ENCODE measurements around the gene FBXO33.

The FBXO33 gene

DNA sequence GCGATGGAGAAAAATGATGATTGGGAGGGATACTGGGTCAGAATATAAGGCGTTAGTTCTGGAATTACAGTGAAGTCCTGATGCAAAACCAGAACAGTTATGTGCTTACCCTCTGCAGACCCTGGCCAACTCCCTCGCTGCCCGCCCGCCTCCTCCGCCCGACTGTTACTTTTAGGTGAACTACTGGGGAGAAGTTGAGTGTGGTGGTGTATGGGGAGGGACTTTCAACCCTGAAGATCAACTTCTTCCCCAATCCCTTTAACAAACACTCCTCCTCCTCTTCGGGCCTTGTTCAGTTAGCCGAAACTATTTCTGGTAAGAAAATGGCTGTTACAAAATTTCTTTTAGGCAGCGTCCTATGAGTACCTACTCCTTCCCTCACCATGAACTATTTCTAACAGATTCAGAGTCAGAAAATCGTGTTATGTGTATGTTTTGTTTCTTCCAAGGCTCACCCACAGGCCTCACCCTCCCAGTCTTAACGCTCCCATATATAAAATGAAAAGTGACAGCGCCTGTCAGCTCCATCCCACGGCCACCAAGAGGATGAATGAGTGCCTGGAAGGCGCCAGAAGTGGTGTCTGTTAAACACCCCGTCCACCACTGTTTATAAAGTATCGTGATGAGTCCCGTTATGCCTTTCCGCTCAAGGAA is 1.3 kb downstream of the FBXO33 start:
- no peaks in the 10 kb centered on the region for H3K36me3 ChIP-seq (ENCODE audit: insufficient read depth, low read length)
- WGBS: 30% methylated on average over 17 of the region's 19 CpGs

DNA sequence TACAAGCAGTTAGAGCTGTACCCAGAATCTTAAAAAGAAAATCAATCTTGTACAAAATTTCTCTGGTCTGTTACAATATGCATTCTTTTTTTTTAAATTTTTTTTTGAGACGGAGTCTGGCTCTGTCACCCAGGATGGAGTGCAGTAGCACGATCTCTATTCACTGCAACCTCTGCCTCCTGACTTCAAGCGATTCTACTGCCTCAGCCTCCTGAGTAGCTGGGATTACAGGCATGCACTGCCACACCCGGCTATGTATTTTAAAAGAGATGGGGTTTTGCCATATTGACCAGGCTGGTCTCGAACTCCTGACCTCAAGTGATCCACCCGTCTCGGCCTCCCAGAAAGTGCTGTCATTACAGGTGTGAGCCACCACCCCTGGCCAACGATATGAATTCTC is 4.1 kb downstream of the FBXO33 start:
- H3K36me3 ChIP-seq (ENCODE audit: insufficient read depth, low read length): no peaks in the 10 kb centered on the region
- no peaks in the 10 kb centered on the region for H3K27me3 ChIP-seq (ENCODE audit: insufficient read depth, low read length)
- peaks cover 5% of the 10 kb centered on the region; the same call in 1 of the 2 replicates for H3K4me1 ChIP-seq (ENCODE audit: insufficient read depth, low read length)
- no peak overlapping the region for H3K9ac ChIP-seq (ENCODE audit: low read depth, low read length)
- no peaks in the 10 kb centered on the region for H3K9me3 ChIP-seq (ENCODE audit: insufficient read depth, low read depth, low read length)
- no peak overlapping the region for H3K27ac ChIP-seq (ENCODE audit: low read depth, low read length)
- H3K4me3 ChIP-seq (ENCODE audit: low read length): no peak overlapping the region
- WGBS: 95% methylated on average over 8 of the region's 8 CpGs

More for the DNA sequence above, 1.3 kb downstream of the FBXO33 start:
- H3K9me3 ChIP-seq (ENCODE audit: insufficient read depth, low read depth, low read length): no peaks in the 10 kb centered on the region
- H3K4me1 ChIP-seq (ENCODE audit: insufficient read depth, low read length): peaks cover 12% of the 10 kb centered on the region; the same call in 1 of the 2 replicates
- H3K27ac ChIP-seq (ENCODE audit: low read depth, low read length): no peak overlapping the region; the same call in 1 of the 2 replicates
- no peaks in the 10 kb centered on the region for H3K27me3 ChIP-seq (ENCODE audit: insufficient read depth, low read length)
- peak overlapping the region; percentile 94 for H3K4me3 ChIP-seq (ENCODE audit: low read length)
- H3K9ac ChIP-seq (ENCODE audit: low read depth, low read length): peak overlapping the region; percentile 99

DNA sequence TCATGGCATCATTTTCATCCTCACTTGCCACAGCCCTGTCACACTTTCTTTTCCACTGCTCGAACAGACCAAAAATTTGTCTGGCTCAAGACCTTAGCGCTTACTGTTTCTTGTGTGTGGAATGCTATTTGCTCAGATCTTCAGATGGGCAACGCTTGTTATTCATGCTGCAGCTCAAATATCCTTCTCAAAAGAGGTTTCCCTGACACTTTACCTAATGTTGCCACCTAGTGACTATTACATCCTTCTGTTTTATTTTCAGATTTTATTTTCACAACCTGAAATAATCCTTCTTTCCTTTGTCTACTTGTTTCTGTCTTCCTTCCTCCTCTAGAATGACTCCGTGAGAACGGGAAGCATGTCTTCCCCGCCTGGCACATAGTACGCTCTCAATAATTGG is 5.6 kb downstream of the FBXO33 start:
- no peaks in the 10 kb centered on the region for H3K27me3 ChIP-seq (ENCODE audit: insufficient read depth, low read length)
- 76% methylated on average over 7 of the region's 7 CpGs for WGBS
- no peaks in the 10 kb centered on the region for H3K36me3 ChIP-seq (ENCODE audit: insufficient read depth, low read length)
- no peaks in the 10 kb centered on the region for H3K9me3 ChIP-seq (ENCODE audit: insufficient read depth, low read depth, low read length)
- no peak overlapping the region for H3K4me3 ChIP-seq (ENCODE audit: low read length)
- H3K4me1 ChIP-seq (ENCODE audit: insufficient read depth, low read length): peaks cover 5% of the 10 kb centered on the region; the same call in 1 of the 2 replicates
- no peak overlapping the region for H3K27ac ChIP-seq (ENCODE audit: low read depth, low read length)
- no peak overlapping the region for H3K9ac ChIP-seq (ENCODE audit: low read depth, low read length)

DNA sequence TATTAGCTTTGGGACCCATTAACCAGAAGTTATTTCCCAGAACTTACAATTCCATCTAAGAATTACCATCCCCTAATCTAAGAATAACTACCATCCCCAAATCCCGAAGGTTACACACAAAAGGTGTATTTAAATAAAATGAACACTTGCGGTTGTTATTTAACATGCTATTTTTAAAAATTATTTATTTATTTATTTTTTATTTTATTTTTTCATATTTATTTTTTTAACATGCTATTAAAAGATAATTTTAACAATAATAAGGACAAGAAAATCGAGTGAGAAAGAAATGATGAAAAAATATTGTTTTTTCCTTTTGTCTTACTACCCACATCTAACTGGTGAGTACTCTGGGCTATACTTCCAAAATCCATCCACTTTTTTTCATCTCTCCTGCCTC is 6.3 kb downstream of the FBXO33 start:
- Histone ChIP-seq H3K27ac (ENCODE audit: low read depth, low read length) (no peak overlapping the region), H3K9ac (ENCODE audit: low read depth, low read length) (no peak overlapping the region), H3K9me3 (ENCODE audit: insufficient read depth, low read depth, low read length) (no peaks in the 10 kb centered on the region), H3K36me3 (ENCODE audit: insufficient read depth, low read length) (no peaks in the 10 kb centered on the region), H3K4me1 (ENCODE audit: insufficient read depth, low read length) (peaks cover 5% of the 10 kb centered on the region; the same call in 1 of the 2 replicates), H3K27me3 (ENCODE audit: insufficient read depth, low read length) (no peaks in the 10 kb centered on the region), H3K4me3 (ENCODE audit: low read length) (no peak overlapping the region)
- WGBS: no CpG with 5 or more reads among the region's 3 CpGs

DNA sequence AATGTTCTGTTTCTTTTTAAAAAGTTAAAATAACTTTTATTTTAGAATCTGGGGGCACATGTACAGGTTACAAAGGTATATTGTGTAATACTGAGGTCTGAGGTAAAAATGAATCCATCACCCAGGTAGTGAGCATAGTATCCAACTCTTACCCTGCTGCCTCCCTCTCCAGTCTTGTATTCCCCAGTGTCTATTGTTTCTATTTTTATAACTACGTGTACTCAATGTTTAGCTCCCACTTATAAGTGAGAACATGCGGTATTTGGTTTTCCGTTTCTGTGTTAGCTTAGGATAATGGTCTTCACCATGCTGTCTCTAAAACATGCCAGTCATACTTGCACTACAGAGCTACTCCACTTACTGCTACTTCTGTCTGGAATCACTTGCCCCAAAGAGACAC is 8.4 kb downstream of the FBXO33 start:
- no peak overlapping the region for H3K4me3 ChIP-seq (ENCODE audit: low read length)
- no peaks in the 10 kb centered on the region for H3K4me1 ChIP-seq (ENCODE audit: insufficient read depth, low read length)
- no peak overlapping the region for H3K9ac ChIP-seq (ENCODE audit: low read depth, low read length)
- H3K36me3 ChIP-seq (ENCODE audit: insufficient read depth, low read length): no peaks in the 10 kb centered on the region
- 95% methylated on average over 3 of the region's 3 CpGs for WGBS
- H3K27ac ChIP-seq (ENCODE audit: low read depth, low read length): no peak overlapping the region
- H3K9me3 ChIP-seq (ENCODE audit: insufficient read depth, low read depth, low read length): no peaks in the 10 kb centered on the region
- H3K27me3 ChIP-seq (ENCODE audit: insufficient read depth, low read length): no peaks in the 10 kb centered on the region

DNA sequence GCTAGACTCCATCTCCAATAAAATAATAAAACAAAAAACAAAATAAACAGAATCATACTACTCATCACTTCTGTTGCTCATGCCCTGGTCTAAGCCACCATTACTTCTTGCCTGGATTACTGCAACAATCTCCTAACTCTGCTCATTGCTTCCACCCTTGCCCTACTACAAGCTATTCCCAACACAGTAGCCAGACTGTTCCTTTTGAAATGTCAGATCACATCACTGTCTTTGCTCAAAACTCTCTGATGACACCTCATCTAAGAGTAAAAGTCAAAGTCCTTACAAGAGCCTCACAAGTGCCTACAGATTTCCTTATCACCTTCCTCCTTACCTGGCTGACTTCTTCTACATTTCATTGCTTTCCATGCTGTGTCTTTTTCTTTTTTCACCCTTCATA is 10.0 kb downstream of the FBXO33 start:
- H3K9me3 ChIP-seq (ENCODE audit: insufficient read depth, low read depth, low read length): peaks cover under 1% of the 10 kb centered on the region; the same call in 1 of the 2 replicates
- H3K9ac ChIP-seq (ENCODE audit: low read depth, low read length): no peak overlapping the region
- no peaks in the 10 kb centered on the region for H3K36me3 ChIP-seq (ENCODE audit: insufficient read depth, low read length)
- H3K27me3 ChIP-seq (ENCODE audit: insufficient read depth, low read length): no peaks in the 10 kb centered on the region
- H3K4me3 ChIP-seq (ENCODE audit: low read length): no peak overlapping the region
- H3K27ac ChIP-seq (ENCODE audit: low read depth, low read length): no peak overlapping the region
- no peaks in the 10 kb centered on the region for H3K4me1 ChIP-seq (ENCODE audit: insufficient read depth, low read length)

DNA sequence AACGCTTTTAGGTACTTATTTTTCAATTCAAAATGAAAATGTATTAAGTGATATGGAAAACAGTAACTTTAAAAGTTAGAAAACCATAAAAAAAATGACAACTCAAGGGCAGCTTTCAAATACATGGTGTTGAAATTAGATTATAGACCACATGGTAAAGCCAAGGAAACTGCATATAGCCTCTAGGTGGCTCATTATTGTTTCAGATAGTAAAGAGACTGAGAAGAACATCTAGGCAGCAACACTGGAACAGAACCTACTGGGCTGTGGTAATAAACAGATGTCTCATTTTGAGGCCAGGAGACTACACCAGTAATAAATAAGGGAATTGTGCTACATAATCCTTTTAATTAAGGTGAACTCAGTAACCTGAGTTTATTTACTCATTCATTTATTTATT is 13.0 kb downstream of the FBXO33 start:
- Histone ChIP-seq H3K27ac (ENCODE audit: low read depth, low read length) (no peak overlapping the region), H3K4me1 (ENCODE audit: insufficient read depth, low read length) (no peaks in the 10 kb centered on the region), H3K27me3 (ENCODE audit: insufficient read depth, low read length) (no peaks in the 10 kb centered on the region), H3K36me3 (ENCODE audit: insufficient read depth, low read length) (peaks cover 6% of the 10 kb centered on the region; the same call in 1 of the 2 replicates), H3K4me3 (ENCODE audit: low read length) (no peak overlapping the region), H3K9ac (ENCODE audit: low read depth, low read length) (no peak overlapping the region), H3K9me3 (ENCODE audit: insufficient read depth, low read depth, low read length) (peaks cover 21% of the 10 kb centered on the region)
- WGBS: 80% methylated on average over 1 of the region's 1 CpG

DNA sequence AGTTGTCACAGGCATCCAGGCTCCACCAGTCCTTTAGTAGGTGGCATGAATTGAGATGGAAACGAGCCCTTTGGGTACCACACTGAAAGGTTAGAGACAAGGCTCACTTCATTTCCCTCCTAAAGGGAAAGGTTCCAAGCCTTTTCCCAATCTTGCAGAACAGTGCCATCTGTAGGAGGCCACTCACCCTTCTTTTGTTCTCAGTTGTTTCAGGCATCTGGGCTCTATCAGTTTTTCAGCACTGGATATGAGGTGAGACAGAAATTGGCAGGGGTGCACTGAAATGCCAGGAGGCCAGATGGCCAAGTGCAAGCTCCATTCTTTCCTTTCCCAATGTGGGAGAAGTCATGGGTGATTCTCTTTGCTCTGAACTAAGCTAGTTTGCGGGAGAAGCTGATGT is 15.2 kb downstream of the FBXO33 start:
- no peak overlapping the region for H3K4me3 ChIP-seq (ENCODE audit: low read length)
- H3K9ac ChIP-seq (ENCODE audit: low read depth, low read length): no peak overlapping the region
- peaks cover 35% of the 10 kb centered on the region for H3K9me3 ChIP-seq (ENCODE audit: insufficient read depth, low read depth, low read length)
- no peak overlapping the region for H3K27ac ChIP-seq (ENCODE audit: low read depth, low read length)
- WGBS: 90% methylated on average over 2 of the region's 2 CpGs
- peaks cover 6% of the 10 kb centered on the region; the same call in 1 of the 2 replicates for H3K36me3 ChIP-seq (ENCODE audit: insufficient read depth, low read length)
- no peaks in the 10 kb centered on the region for H3K27me3 ChIP-seq (ENCODE audit: insufficient read depth, low read length)
- H3K4me1 ChIP-seq (ENCODE audit: insufficient read depth, low read length): no peaks in the 10 kb centered on the region

DNA sequence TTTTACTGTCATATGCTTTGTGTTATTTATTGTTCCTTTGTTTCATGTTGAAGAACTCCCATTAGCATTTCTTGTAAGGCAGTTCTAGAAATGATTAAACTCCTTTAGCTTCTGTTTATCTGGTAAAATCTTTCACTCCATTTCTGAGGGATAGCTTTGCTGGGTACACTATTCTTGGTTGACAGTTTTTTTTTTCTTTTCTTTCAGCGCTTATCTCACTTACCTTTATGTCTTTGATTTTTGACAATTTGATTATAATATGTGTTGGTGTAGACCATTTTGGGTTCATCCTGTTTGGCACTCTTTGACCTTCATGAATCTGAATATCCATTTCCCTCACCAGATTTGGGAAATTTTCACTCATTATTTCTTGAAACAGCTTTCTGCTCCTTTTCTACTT is 16.2 kb downstream of the FBXO33 start:
- H3K27me3 ChIP-seq (ENCODE audit: insufficient read depth, low read length): no peaks in the 10 kb centered on the region
- H3K36me3 ChIP-seq (ENCODE audit: insufficient read depth, low read length): peaks cover 6% of the 10 kb centered on the region; the same call in 1 of the 2 replicates
- H3K4me3 ChIP-seq (ENCODE audit: low read length): no peak overlapping the region
- WGBS: no CpG with 5 or more reads among the region's 1 CpG
- no peak overlapping the region for H3K27ac ChIP-seq (ENCODE audit: low read depth, low read length)
- no peaks in the 10 kb centered on the region for H3K4me1 ChIP-seq (ENCODE audit: insufficient read depth, low read length)
- peaks cover 37% of the 10 kb centered on the region for H3K9me3 ChIP-seq (ENCODE audit: insufficient read depth, low read depth, low read length)
- no peak overlapping the region for H3K9ac ChIP-seq (ENCODE audit: low read depth, low read length)

DNA sequence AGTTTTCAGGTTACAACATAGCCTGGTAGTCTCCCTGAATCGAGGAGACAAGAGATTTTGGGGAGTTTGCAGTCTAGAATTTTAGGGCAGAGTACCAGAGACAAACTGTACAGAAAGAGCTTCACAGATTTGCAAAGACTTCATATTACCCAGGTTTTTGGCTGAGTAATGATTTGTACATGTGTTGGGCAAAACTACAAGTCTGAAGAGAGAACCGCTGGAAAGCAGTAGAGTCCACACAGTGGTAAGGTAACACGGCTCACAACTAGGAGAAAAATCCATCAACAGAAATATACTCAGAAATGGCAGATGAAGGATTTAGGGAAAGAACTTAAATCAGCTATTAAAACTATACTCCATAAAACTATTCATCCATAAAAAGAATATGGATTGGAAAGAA is 25.7 kb downstream of the FBXO33 start:
- WGBS: 86% methylated on average over 3 of the region's 3 CpGs
- H3K27ac ChIP-seq (ENCODE audit: low read depth, low read length): no peak overlapping the region
- H3K9me3 ChIP-seq (ENCODE audit: insufficient read depth, low read depth, low read length): no peaks in the 10 kb centered on the region; the same call in 1 of the 2 replicates
- no peaks in the 10 kb centered on the region for H3K4me1 ChIP-seq (ENCODE audit: insufficient read depth, low read length)
- H3K27me3 ChIP-seq (ENCODE audit: insufficient read depth, low read length): no peaks in the 10 kb centered on the region
- H3K4me3 ChIP-seq (ENCODE audit: low read length): no peak overlapping the region
- H3K9ac ChIP-seq (ENCODE audit: low read depth, low read length): no peak overlapping the region
- H3K36me3 ChIP-seq (ENCODE audit: insufficient read depth, low read length): no peaks in the 10 kb centered on the region

DNA sequence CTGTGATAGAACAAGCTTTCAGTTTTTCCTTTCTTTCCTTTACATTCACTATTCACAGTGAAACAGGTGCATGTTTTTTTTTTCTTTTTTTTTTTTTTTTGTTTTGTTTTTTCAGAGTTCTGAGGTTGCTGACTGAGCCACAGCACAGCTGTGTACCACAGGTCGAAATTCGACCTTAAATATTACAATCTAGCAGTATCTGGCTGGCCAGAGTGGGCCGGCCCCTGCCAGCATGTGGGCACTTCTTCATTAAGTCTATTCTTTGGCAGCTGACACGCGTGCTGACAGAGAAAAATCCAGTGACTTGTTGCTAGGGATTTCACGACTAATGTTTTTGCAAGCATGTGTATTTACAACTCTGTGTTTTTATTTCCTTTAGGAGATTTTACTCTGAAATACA is 33.9 kb downstream of the FBXO33 start:
- Histone ChIP-seq H3K36me3 (ENCODE audit: insufficient read depth, low read length) (peaks cover 18% of the 10 kb centered on the region), H3K27ac (ENCODE audit: low read depth, low read length) (no peak overlapping the region), H3K4me3 (ENCODE audit: low read length) (no peak overlapping the region), H3K27me3 (ENCODE audit: insufficient read depth, low read length) (no peaks in the 10 kb centered on the region), H3K9ac (ENCODE audit: low read depth, low read length) (no peak overlapping the region), H3K9me3 (ENCODE audit: insufficient read depth, low read depth, low read length) (no peaks in the 10 kb centered on the region), H3K4me1 (ENCODE audit: insufficient read depth, low read length) (no peaks in the 10 kb centered on the region)
- WGBS: 90% methylated on average over 6 of the region's 6 CpGs

DNA sequence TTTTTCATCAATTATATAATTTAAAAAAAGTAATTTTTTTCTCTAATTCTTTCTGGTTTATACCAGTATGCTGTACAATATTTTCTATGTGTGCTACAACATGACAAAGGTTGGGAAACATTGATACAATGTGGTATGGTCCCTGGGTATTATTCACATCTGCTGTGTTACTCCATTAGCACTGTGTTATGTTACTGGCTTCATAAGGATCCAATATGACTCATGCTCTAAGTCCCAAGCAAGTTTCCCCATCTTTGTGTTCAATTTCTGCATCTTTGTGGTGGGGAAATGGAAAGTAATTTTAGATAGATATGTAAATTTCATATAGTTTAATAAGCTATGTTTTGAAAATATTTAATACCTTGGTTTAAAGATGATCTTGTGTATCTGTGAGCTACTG is 35.8 kb downstream of the FBXO33 start:
- Histone ChIP-seq H3K36me3 (ENCODE audit: insufficient read depth, low read length) (peaks cover 18% of the 10 kb centered on the region), H3K4me3 (ENCODE audit: low read length) (no peak overlapping the region)

More for the DNA sequence above, 35.8 kb downstream of the FBXO33 start:
- Histone ChIP-seq H3K9me3 (ENCODE audit: insufficient read depth, low read depth, low read length) (no peaks in the 10 kb centered on the region), H3K27me3 (ENCODE audit: insufficient read depth, low read length) (no peaks in the 10 kb centered on the region), H3K9ac (ENCODE audit: low read depth, low read length) (no peak overlapping the region), H3K4me1 (ENCODE audit: insufficient read depth, low read length) (no peaks in the 10 kb centered on the region), H3K27ac (ENCODE audit: low read depth, low read length) (no peak overlapping the region)
